ENCODE measurements around the gene CALN1. TPM values are rescaled to one million over a fixed set of nuclear protein-coding genes. Genes with fewer than 3 reads are reported as not detected.

Gene CALN1
- total and polyA plus RNA-seq, 2 experiments from 2014 or later, result 7.6 to 14.5 TPM

GRCh38 chr7:72019436-72019835 lies 392.7 kb downstream of the CALN1 start:
- no peaks in the 10 kb centered on the region for H3K79me2 ChIP-seq (replicated peaks; ENCODE audit: insufficient read depth)
- DNase-seq (ENCODE audit: low spot score) (no peak), ATAC-seq (no peak)
- TF ChIP-seq CTCF (conservative IDR thresholded peaks at IDR 0.05; ENCODE audit: low read depth in 2 of 2) (no peak), REST (IDR thresholded peaks at IDR 0.05; ENCODE audit: unreplicated experiment) (no peak), ZNF462 (CRISPR knock-in tag; IDR thresholded peaks at IDR 0.05) (no peak), EZH2phosphoT487 (IDR thresholded peaks at IDR 0.05; ENCODE audit: unreplicated experiment) (no peak), EZH2 (IDR thresholded peaks at IDR 0.05; ENCODE audit: low read depth, unreplicated experiment) (no peak), NANOG (IDR thresholded peaks at IDR 0.05; ENCODE audit: borderline replicate concordance) (no peak), JUNB (IDR thresholded peaks at IDR 0.05; ENCODE audit: unreplicated experiment) (no peak), POLR2AphosphoS5 (IDR thresholded peaks at IDR 0.05; ENCODE audit: low read depth) (no peak), ZNF114 (CRISPR knock-in tag; IDR thresholded peaks at IDR 0.05) (no peak), ETS1 (IDR thresholded peaks at IDR 0.05) (no peak), STAT1 (IDR thresholded peaks at IDR 0.05; ENCODE audit: unreplicated experiment) (no peak), CREB1 (CRISPR knock-in tag; IDR thresholded peaks at IDR 0.05; ENCODE audit: low read depth) (no peak), ZNF331 (CRISPR knock-in tag; IDR thresholded peaks at IDR 0.05; ENCODE audit: low read depth) (no peak)
- Mint-ChIP-seq H3K4me1 (no peaks in the 10 kb centered on the region), H3K9me3 (peaks cover 2% of the 10 kb centered on the region; the same call in 1 of the 3 replicates), H3K4me3 (no peak overlapping the region), H3K36me3 (ENCODE audit: low read depth) (peaks cover 10% of the 10 kb centered on the region; the same call in 2 of the 3 replicates), H3K27ac (no peak overlapping the region), H3K27me3 (ENCODE audit: insufficient read depth, low read depth, poor library complexity) (no peaks in the 10 kb centered on the region)
- H4K20me1 ChIP-seq (replicated peaks; ENCODE audit: insufficient read depth), result no peaks in the 10 kb centered on the region
- 0 out of 2 replicates have a peak, but pooled peaks cover 7% of the 10 kb centered on the region for H3K9me2 ChIP-seq (ENCODE audit: insufficient read depth)
- no peak overlapping the region for H3K4me2 ChIP-seq
- H3F3A ChIP-seq (replicated peaks; ENCODE audit: low read depth), result no peaks in the 10 kb centered on the region
- H3K36me3 ChIP-seq (ENCODE audit: insufficient read depth), result no peaks in the 10 kb centered on the region; the same call in 1 of the 2 replicates
- H2AFZ ChIP-seq, result no peak overlapping the region
- no peak overlapping the region for H3K4me3 ChIP-seq
- H3K27me3 ChIP-seq (ENCODE audit: insufficient read depth), result no peaks in the 10 kb centered on the region
- no peaks in the 10 kb centered on the region for H3K4me1 ChIP-seq (ENCODE audit: insufficient read depth)
- no peak overlapping the region for H3K27ac ChIP-seq (ENCODE audit: low read depth)

Data from GM23338 (cell line).